GM12878 (cell line): ENCODE data around the gene TRAFD1. TPM values are rescaled to one million over a fixed set of nuclear protein-coding genes. Genes with fewer than 3 reads are reported as not detected.

ENCODE experiments used
- ATAC-seq: fragments of 200-7000 bp; cut with Tn5 transposase; 3 replicates; pipeline ENCODE4 v1.9.1; 2020; ENCODE audit warnings: mild to moderate bottlenecking, moderate library complexity
- BruUV-seq: library from RNA; stranded (reverse); fragments of 400-500 nt; replicated peaks from 2 replicates; lab custom pipeline; 2021; lab: Mats Ljungman, UMichigan
- CTCF ChIA-PET: fragments of 300-600 bp; sonication (Branson Sonifier 250); formaldehyde crosslinking; extraction: SDS; loops from one replicate; lab custom pipeline; 2021; ENCODE audit warnings: inconsistent platforms; lab: Yijun Ruan, JAX
- POLR2A ChIA-PET: fragments of 350-600 bp; formaldehyde crosslinking; extraction: SDS; loops from one replicate; lab custom pipeline; 2021; ENCODE audit warnings: inconsistent platforms; lab: Charles Lee
- RAD21 ChIA-PET: fragments of 300-600 bp; sonication (Branson Sonifier 250); formaldehyde crosslinking; loops from one replicate; lab custom pipeline; 2023; ENCODE audit warnings: antibody characterized with exemption; ENCODE audit not compliant: unreplicated experiment; lab: Charles Lee
- SMC1A ChIA-PET: fragments of 300-600 bp; sonication (Branson Sonifier 250); formaldehyde crosslinking; loops from one replicate; lab custom pipeline; 2023; ENCODE audit not compliant: unreplicated experiment, uncharacterized antibody; lab: Charles Lee
- DNase-seq: peaks from one replicate; pipeline ENCODE4 v3.0.0-alpha.2; 2011; ENCODE audit warnings: low read depth, low spot score
- FAIRE-seq: peaks from 3 replicates; lab custom pipeline; 2011; peaks lifted over from hg19 to GRCh38; lab: Jason Lieb, UNC
- H2AFZ ChIP-seq: 2 replicates; pipeline ENCODE4 v1.6.0; 2011; ENCODE audit warnings: low read depth, low read length, control low read depth; ENCODE audit not compliant: control insufficient read depth
- H3K27ac ChIP-seq: 2 replicates; pipeline ENCODE4 v1.5.1; 2011; ENCODE audit warnings: control low read depth; ENCODE audit not compliant: control insufficient read depth, insufficient read depth
- H3K27me3 ChIP-seq, 2 experiments: replicated peaks in 1 of 2; 2 replicates each; pipeline versions ENCODE4 v1.6.0 to v1.6.1; 2011; ENCODE audit warnings: low read length in 1 of 2; ENCODE audit not compliant: control insufficient read depth in 2 of 2, insufficient read depth in 2 of 2
- H3K36me3 ChIP-seq, 2 experiments: 2 replicates each; pipeline ENCODE4 v1.5.1; 2011; ENCODE audit warnings: low read length in 1 of 2; ENCODE audit not compliant: control insufficient read depth in 2 of 2, insufficient read depth in 2 of 2
- H3K4me1 ChIP-seq: 2 replicates; pipeline ENCODE4 v1.6.1; 2011; ENCODE audit warnings: mild to moderate bottlenecking, low read length, moderate library complexity, mixed read lengths; ENCODE audit not compliant: control insufficient read depth, insufficient read depth
- H3K4me2 ChIP-seq: 2 replicates; pipeline ENCODE4 v1.6.0; 2011; ENCODE audit warnings: control low read depth; ENCODE audit not compliant: control insufficient read depth, insufficient read depth
- H3K4me3 ChIP-seq: fragments of 200-600 bp; sonication (generic); 2 replicates; pipeline ENCODE4 v1.5.1; 2016
- H3K79me2 ChIP-seq: 2 replicates; pipeline ENCODE4 v1.6.0; 2011; ENCODE audit warnings: low read length; ENCODE audit not compliant: control insufficient read depth, insufficient read depth
- H3K9ac ChIP-seq: 2 replicates; pipeline ENCODE4 v1.8.0; 2011; ENCODE audit warnings: low read length, control low read depth, mixed read lengths; ENCODE audit not compliant: control insufficient read depth, insufficient read depth
- H3K9me3 ChIP-seq: replicated peaks from 3 replicates; pipeline ENCODE4 v1.5.1; 2011; ENCODE audit warnings: mild to moderate bottlenecking, low read length; ENCODE audit not compliant: control insufficient read depth, insufficient read depth
- H4K20me1 ChIP-seq: 2 replicates; pipeline ENCODE4 v1.6.0; 2011; ENCODE audit not compliant: control insufficient read depth, insufficient read depth
- ASH2L ChIP-seq: fragments of 300-600, 200-600 bp; sonication (generic); IDR thresholded peaks from 2 replicates; pipeline ENCODE4 v1.6.1; 2017; ENCODE audit warnings: low read depth, mild to moderate bottlenecking, borderline replicate concordance
- IRF3 ChIP-seq: fragments of 450-650 bp; IDR thresholded peaks from 2 replicates; pipeline ENCODE4 v1.6.1; 2014; ENCODE audit warnings: mild to moderate bottlenecking
- MXI1 ChIP-seq: fragments of 150-350 bp; IDR thresholded peaks from 2 replicates; pipeline ENCODE4 v1.6.1; 2011; ENCODE audit warnings: low read depth, mild to moderate bottlenecking, inconsistent platforms, low read length, improper control_type of control experiment
- NR2F1 ChIP-seq: fragments of 450-650 bp; conservative IDR thresholded peaks from 2 replicates; pipeline ENCODE4 v1.6.1; 2017; ENCODE audit warnings: mild to moderate bottlenecking
- RB1 ChIP-seq: fragments of 450-650 bp; formaldehyde crosslinking; IDR thresholded peaks from 2 replicates; pipeline ENCODE4 v1.6.1; 2017; ENCODE audit warnings: mild to moderate bottlenecking, borderline replicate concordance
- SMAD1 ChIP-seq: fragments of 450-650 bp; IDR thresholded peaks from 2 replicates; pipeline ENCODE4 v1.6.1; 2018; ENCODE audit warnings: mild to moderate bottlenecking, low read depth; ENCODE audit not compliant: partially characterized antibody
- STAT1 ChIP-seq: fragments of 450-650 bp; conservative IDR thresholded peaks from 2 replicates; pipeline ENCODE4 v1.6.1; 2014; ENCODE audit warnings: antibody characterized with exemption, mild to moderate bottlenecking
- ZBTB33 ChIP-seq: fragments of 450-650 bp; IDR thresholded peaks from 2 replicates; pipeline ENCODE4 v1.6.1; 2017; ENCODE audit warnings: mild to moderate bottlenecking
- ZNF274 ChIP-seq: IDR thresholded peaks from one replicate; pipeline ENCODE4 v1.8.0; 2011; ENCODE audit not compliant: insufficient read length, insufficient read depth
- WGBS: methylation state at CpG from one replicate; pipeline ENCODE4 v1.1.6; 2016; ENCODE audit warnings: low lambda C conversion rate; ENCODE audit not compliant: insufficient replicate concordance, insufficient coverage; ENCODE audit errors: missing lambda C conversion rate; 5-methylcytosine and 5-hydroxymethylcytosine counted together
- in situ Hi-C: fragments of 300-500 bp; cut with MboI; formaldehyde crosslinking; loops from 9 replicates; pipeline ENCODE4 v1.14.3; 2018; ENCODE audit warnings: mixed read lengths
- intact Hi-C: fragments of 100-400 bp; cut with micrococcal nuclease; formaldehyde crosslinking; loops from one replicate; pipeline ENCODE4 v1.14.2; 2022; ENCODE audit not compliant: unreplicated experiment
- polyA plus RNA-seq, 11 experiments: library from polyadenylated mRNA; depleted of rRNA in 4 of 11; unstranded in 6 of 11; stranded (reverse) in 5 of 11; fragments of >200 nt; fragmentation: Nextera tagmentation in 4 of 11; fragmentation: Illumina TruSeq in 1 of 11; extraction: Ambion mirVana in 4 of 11; extraction: Trizol in 1 of 11; gene quantifications; 1 replicate in 1 of 11; 2 replicates in 10 of 11; pipeline versions ENCODE4 v1.2.1 to v1.2.3, GENCODE V29; 2011 to 2016; ENCODE audit warnings: inconsistent platforms in 2 of 11, missing spikeins in 2 of 11, low read depth in 1 of 11
- total RNA-seq, 4 experiments: library from RNA; depleted of rRNA in 3 of 4; stranded (reverse); fragments of >200 nt in 3 of 4; fragmentation: Illumina TruSeq in 1 of 4; extraction: Trizol in 1 of 4; gene quantifications; 2 replicates each; pipeline versions ENCODE4 v1.2.1 to v1.2.3, GENCODE V29; 2013 to 2021

The TRAFD1 gene
- total and polyA plus RNA-seq, 10 of the 15 experiments (the other 5 are each of a cell fraction or from before 2014, with no cell fraction given) = 37.2 to 55.5 (median 46.2) TPM

- TF ChIP-seq MXI1 (no peak), RB1 (no peak), NR2F1 (no peak), ZNF274 (no peak), ZBTB33 (no peak), ASH2L (no peak), STAT1 (no peak)
Observed at GRCh38 chr12:112087055-112087850, 38.1 kb upstream of the TRAFD1 start (continued).

GRCh38 chr12:112087851-112088250 is 37.5 kb upstream of the TRAFD1 start:
- CTCF ChIA-PET = no interaction called here
- no peak for ATAC-seq
- no peak overlapping the region for H2AFZ ChIP-seq
- in situ Hi-C loops (no loop called here), intact Hi-C loops (no loop called here)
- DNase-seq = no peak
- peaks cover 8% of the 10 kb centered on the region for H3K4me1 ChIP-seq
- peaks cover 3 to 26% of the 10 kb centered on the region in 2 experiments; a peak in 3 of 4 replicates for H3K36me3 ChIP-seq
- SMC1A ChIA-PET = interaction anchor here (0.6 to 2.1 kb wide), 2 partner anchors 19 to 73 kb away, joined by 3 to 5 read pairs; no protein-coding TSS in a partner anchor
- TF ChIP-seq IRF3 (no peak), SMAD1 (no peak)
- no TSS peak for BruUV-seq
- H3K27me3 ChIP-seq = no peaks in the 10 kb centered on the region
- no peak for FAIRE-seq
- POLR2A ChIA-PET = interaction anchor here (0.6 kb wide), 1 partner anchor 9 kb away, joined by 4 read pairs; no protein-coding TSS in a partner anchor
- no peak overlapping the region for H3K4me3 ChIP-seq
- RAD21 ChIA-PET = interaction anchor here (1.4 kb wide), 1 partner anchor 143 kb away, joined by 6 read pairs; no protein-coding TSS in a partner anchor
- no peaks in the 10 kb centered on the region for H3K9me3 ChIP-seq
- H4K20me1 ChIP-seq = no peaks in the 10 kb centered on the region; the same call in 1 of the 2 replicates
- no peak overlapping the region for H3K4me2 ChIP-seq
- H3K27ac ChIP-seq = no peak overlapping the region
- no peak overlapping the region for H3K9ac ChIP-seq
- peaks cover 9% of the 10 kb centered on the region for H3K79me2 ChIP-seq
- 100% methylated on average over 1 of the region's 1 CpG for WGBS
